Measurements from ENCODE around the gene COG5. TPM values are rescaled to one million over a fixed set of nuclear protein-coding genes. Genes with fewer than 3 reads are reported as not detected.

COG5 gene
- total and polyA plus RNA-seq, 2 experiments from 2014 or later: 15.8 to 53.5 TPM

GRCh38 chr7:107600816-107601215 lies 37.1 kb upstream of the COG5 start:
- Histone ChIP-seq H2AFZ (no peak overlapping the region), H4K20me1 (ENCODE audit: insufficient read depth, poor library complexity, severe bottlenecking) (no peaks in the 10 kb centered on the region), H3K27me3 (no peaks in the 10 kb centered on the region), H3K4me3 (no peak overlapping the region), H3K9me2 (replicated peaks; ENCODE audit: insufficient read depth) (no peaks in the 10 kb centered on the region), H3K4me2 (no peak overlapping the region), H3K9me3 (ENCODE audit: low read depth) (no peaks in the 10 kb centered on the region), H3K79me2 (no peaks in the 10 kb centered on the region), H3K27ac (no peak overlapping the region), H3K4me1 (ENCODE audit: insufficient read depth) (no peaks in the 10 kb centered on the region), H3K36me3 (replicated peaks; ENCODE audit: insufficient read depth, low read depth) (no peaks in the 10 kb centered on the region)
- 91% methylated on average over 2 of the region's 2 CpGs for WGBS (ENCODE audit: low lambda C conversion rate, missing lambda C conversion rate)
- DNase-seq (ENCODE audit: low spot score): no peak
- no peak for TF ChIP-seq EZH2 (IDR thresholded peaks at IDR 0.05; ENCODE audit: borderline replicate concordance)
- no peak for TF ChIP-seq EZH2phosphoT487 (IDR thresholded peaks at IDR 0.05; ENCODE audit: low read depth, severe bottlenecking, unreplicated experiment)
- TF ChIP-seq, protein P1, sequence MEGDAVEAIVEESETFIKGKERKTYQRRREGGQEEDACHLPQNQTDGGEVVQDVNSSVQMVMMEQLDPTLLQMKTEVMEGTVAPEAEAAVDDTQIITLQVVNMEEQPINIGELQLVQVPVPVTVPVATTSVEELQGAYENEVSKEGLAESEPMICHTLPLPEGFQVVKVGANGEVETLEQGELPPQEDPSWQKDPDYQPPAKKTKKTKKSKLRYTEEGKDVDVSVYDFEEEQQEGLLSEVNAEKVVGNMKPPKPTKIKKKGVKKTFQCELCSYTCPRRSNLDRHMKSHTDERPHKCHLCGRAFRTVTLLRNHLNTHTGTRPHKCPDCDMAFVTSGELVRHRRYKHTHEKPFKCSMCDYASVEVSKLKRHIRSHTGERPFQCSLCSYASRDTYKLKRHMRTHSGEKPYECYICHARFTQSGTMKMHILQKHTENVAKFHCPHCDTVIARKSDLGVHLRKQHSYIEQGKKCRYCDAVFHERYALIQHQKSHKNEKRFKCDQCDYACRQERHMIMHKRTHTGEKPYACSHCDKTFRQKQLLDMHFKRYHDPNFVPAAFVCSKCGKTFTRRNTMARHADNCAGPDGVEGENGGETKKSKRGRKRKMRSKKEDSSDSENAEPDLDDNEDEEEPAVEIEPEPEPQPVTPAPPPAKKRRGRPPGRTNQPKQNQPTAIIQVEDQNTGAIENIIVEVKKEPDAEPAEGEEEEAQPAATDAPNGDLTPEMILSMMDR (IDR thresholded peaks at IDR 0.05; ENCODE audit: poor library complexity): no peak

DNA sequence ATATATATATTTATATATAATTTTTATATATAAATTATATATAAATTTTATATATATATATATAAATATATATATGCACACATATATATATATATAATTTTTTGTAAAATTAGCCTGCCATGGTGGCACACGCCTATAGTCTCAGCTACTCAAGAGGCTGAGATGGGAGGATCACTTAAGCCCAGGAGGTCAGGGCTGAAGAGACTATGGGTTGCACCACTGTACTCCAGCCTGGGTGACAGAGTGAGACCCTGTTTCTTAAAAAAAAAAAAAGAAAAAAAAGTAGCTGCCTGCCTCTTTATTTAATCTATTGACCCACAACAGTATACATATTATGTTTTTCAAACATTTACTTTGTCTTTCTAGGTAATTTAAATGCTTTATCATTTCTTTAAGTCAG lies 35.5 kb upstream of the COG5 start:
- Histone ChIP-seq H3K27me3 (no peaks in the 10 kb centered on the region), H3K36me3 (replicated peaks; ENCODE audit: insufficient read depth, low read depth) (no peaks in the 10 kb centered on the region), H3K9me2 (replicated peaks; ENCODE audit: insufficient read depth) (no peaks in the 10 kb centered on the region), H4K20me1 (ENCODE audit: insufficient read depth, poor library complexity, severe bottlenecking) (no peaks in the 10 kb centered on the region), H2AFZ (no peak overlapping the region), H3K4me1 (ENCODE audit: insufficient read depth) (no peaks in the 10 kb centered on the region), H3K4me3 (no peak overlapping the region), H3K79me2 (no peaks in the 10 kb centered on the region), H3K9me3 (ENCODE audit: low read depth) (no peaks in the 10 kb centered on the region), H3K4me2 (no peak overlapping the region), H3K27ac (no peak overlapping the region)
- WGBS (ENCODE audit: low lambda C conversion rate, missing lambda C conversion rate): 100% methylated on average over 1 of the region's 1 CpG
- no peak for DNase-seq (ENCODE audit: low spot score)
- TF ChIP-seq EZH2 (IDR thresholded peaks at IDR 0.05; ENCODE audit: borderline replicate concordance): no peak
- TF ChIP-seq EZH2phosphoT487 (IDR thresholded peaks at IDR 0.05; ENCODE audit: low read depth, severe bottlenecking, unreplicated experiment): no peak
- TF ChIP-seq, protein P1 (IDR thresholded peaks at IDR 0.05; ENCODE audit: poor library complexity): no peak

DNA sequence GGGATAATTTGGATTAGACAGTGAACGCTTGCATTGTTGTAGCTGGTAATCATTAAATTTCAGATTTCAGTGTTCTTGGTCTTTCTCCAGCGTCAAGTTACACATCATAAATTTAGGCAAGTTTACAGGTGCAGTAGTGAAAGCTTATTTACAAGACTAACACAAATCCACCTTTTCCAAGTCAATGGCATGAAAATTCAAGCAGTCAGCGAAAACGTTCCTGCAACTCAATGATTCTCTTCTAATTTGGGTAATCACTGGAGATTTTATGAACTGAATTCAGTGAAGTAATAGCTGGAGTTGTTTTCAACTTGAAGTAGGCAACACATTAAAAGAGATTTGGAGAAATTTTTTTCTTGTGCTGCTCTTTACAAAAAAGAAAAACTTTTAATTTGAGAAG lies 34.2 kb upstream of the COG5 start:
- Histone ChIP-seq H3K9me2 (replicated peaks; ENCODE audit: insufficient read depth) (no peaks in the 10 kb centered on the region), H2AFZ (no peak overlapping the region), H3K27ac (no peak overlapping the region), H3K79me2 (no peaks in the 10 kb centered on the region), H3K4me2 (no peak overlapping the region), H3K9me3 (ENCODE audit: low read depth) (no peaks in the 10 kb centered on the region), H3K4me3 (no peak overlapping the region), H3K4me1 (ENCODE audit: insufficient read depth) (no peaks in the 10 kb centered on the region), H3K36me3 (replicated peaks; ENCODE audit: insufficient read depth, low read depth) (no peaks in the 10 kb centered on the region), H4K20me1 (ENCODE audit: insufficient read depth, poor library complexity, severe bottlenecking) (no peaks in the 10 kb centered on the region), H3K27me3 (no peaks in the 10 kb centered on the region)
- DNase-seq (ENCODE audit: low spot score): no peak
- TF ChIP-seq EZH2 (IDR thresholded peaks at IDR 0.05; ENCODE audit: borderline replicate concordance) (no peak), EZH2phosphoT487 (IDR thresholded peaks at IDR 0.05; ENCODE audit: low read depth, severe bottlenecking, unreplicated experiment) (no peak)
- TF ChIP-seq, protein P1 (IDR thresholded peaks at IDR 0.05; ENCODE audit: poor library complexity): no peak
- 82% methylated on average over 4 of the region's 4 CpGs for WGBS (ENCODE audit: low lambda C conversion rate, missing lambda C conversion rate)

DNA sequence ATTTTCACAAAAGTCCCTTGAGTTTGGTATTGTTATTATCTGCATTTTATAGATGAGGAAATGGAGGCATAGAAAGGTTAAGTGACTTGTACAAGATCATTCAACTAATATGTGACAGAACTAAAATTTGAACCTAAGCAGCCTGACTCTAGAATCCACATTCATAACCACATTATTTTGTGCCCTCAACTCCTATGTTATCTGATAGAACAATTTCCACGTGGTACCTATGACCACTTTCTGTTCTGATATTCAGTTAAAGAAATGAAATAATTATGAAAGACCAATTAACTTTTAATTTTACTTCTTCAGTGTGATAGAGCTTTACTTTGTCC lies 33.8 kb upstream of the COG5 start:
- no peak for TF ChIP-seq EZH2 (IDR thresholded peaks at IDR 0.05; ENCODE audit: borderline replicate concordance)
- TF ChIP-seq, protein P1 (IDR thresholded peaks at IDR 0.05; ENCODE audit: poor library complexity): no peak
- TF ChIP-seq EZH2phosphoT487 (IDR thresholded peaks at IDR 0.05; ENCODE audit: low read depth, severe bottlenecking, unreplicated experiment): no peak
- no peak for DNase-seq (ENCODE audit: low spot score)
- no peaks in the 10 kb centered on the region for H4K20me1 ChIP-seq (ENCODE audit: insufficient read depth, poor library complexity, severe bottlenecking)
- no peaks in the 10 kb centered on the region for H3K9me3 ChIP-seq (ENCODE audit: low read depth)
- no peaks in the 10 kb centered on the region for H3K27me3 ChIP-seq
- no peak overlapping the region for H3K4me2 ChIP-seq
- no peaks in the 10 kb centered on the region for H3K36me3 ChIP-seq (replicated peaks; ENCODE audit: insufficient read depth, low read depth)
- H3K27ac ChIP-seq: no peak overlapping the region
- 95% methylated on average over 1 of the region's 1 CpG for WGBS (ENCODE audit: low lambda C conversion rate, missing lambda C conversion rate)
- no peaks in the 10 kb centered on the region for H3K79me2 ChIP-seq
- no peak overlapping the region for H3K4me3 ChIP-seq
- H3K4me1 ChIP-seq (ENCODE audit: insufficient read depth): no peaks in the 10 kb centered on the region
- H3K9me2 ChIP-seq (replicated peaks; ENCODE audit: insufficient read depth): no peaks in the 10 kb centered on the region
- H2AFZ ChIP-seq: no peak overlapping the region
